GM18868 (cell line): ENCODE results near the gene COL25A1.

ENCODE experiments used
- ATAC-seq: cut with Tn5 transposase; IDR thresholded peaks from one replicate; pipeline ENCODE4 v1.9.1; 2021; ENCODE audit warnings: mild to moderate bottlenecking, moderate library complexity; ENCODE audit not compliant: unreplicated experiment

The COL25A1 gene

GRCh38 chr4:108831886-108832285 is 470.6 kb downstream of the COL25A1 start:
- ATAC-seq: no peak

GRCh38 chr4:108831291-108831690 is 471.2 kb downstream of the COL25A1 start:
- ATAC-seq: no peak

GRCh38 chr4:108830509-108831244 is 471.8 kb downstream of the COL25A1 start:
- ATAC-seq: peak; percentile 56

GRCh38 chr4:108829966-108830492 is 472.4 kb downstream of the COL25A1 start:
- ATAC-seq: no peak

- no peak for ATAC-seq
Measured at GRCh38 chr4:108828620-108829019, 473.8 kb downstream of the COL25A1 start.

- no peak for ATAC-seq
Measured at GRCh38 chr4:108825737-108826136, 476.7 kb downstream of the COL25A1 start.

- no peak for ATAC-seq
Measured at GRCh38 chr4:108821351-108821930, 481.0 kb downstream of the COL25A1 start.

- no peak for ATAC-seq
Measured at GRCh38 chr4:108820492-108821350, 481.7 kb downstream of the COL25A1 start.

GRCh38 chr4:108814326-108814725 is 488.1 kb downstream of the COL25A1 start:
- no peak for ATAC-seq

GRCh38 chr4:108813261-108813660 is 489.2 kb downstream of the COL25A1 start:
- no peak for ATAC-seq

GRCh38 chr4:108811486-108811885 is 491.0 kb downstream of the COL25A1 start:
- ATAC-seq: no peak

- ATAC-seq: no peak
Measured at GRCh38 chr4:108810087-108810486, 492.4 kb downstream of the COL25A1 start.

- no peak for ATAC-seq
Measured at GRCh38 chr4:108804648-108805273, 497.7 kb downstream of the COL25A1 start.

- ATAC-seq: no peak
Measured at GRCh38 chr4:108799306-108799705, 503.2 kb downstream of the COL25A1 start.

GRCh38 chr4:108796173-108796572 is 506.3 kb downstream of the COL25A1 start:
- ATAC-seq: no peak

GRCh38 chr4:108795733-108796132 is 506.7 kb downstream of the COL25A1 start:
- ATAC-seq: no peak

GRCh38 chr4:108794136-108794535 is 508.3 kb downstream of the COL25A1 start:
- ATAC-seq: no peak

GRCh38 chr4:108793415-108793814 is 509.0 kb downstream of the COL25A1 start:
- ATAC-seq: no peak

- no peak for ATAC-seq
Measured at GRCh38 chr4:108788731-108789130, 513.7 kb downstream of the COL25A1 start.

- ATAC-seq: no peak
Measured at GRCh38 chr4:108787724-108788123, 514.7 kb downstream of the COL25A1 start.

- no peak for ATAC-seq
Measured at GRCh38 chr4:108787106-108787505, 515.4 kb downstream of the COL25A1 start.
